GM23248 (cell line): ENCODE results near the gene SAMD1.

Source experiments
- EZH2 ChIP-seq: fragments of 200-600 bp; sonication (generic); IDR thresholded peaks from 2 replicates; pipeline ENCODE4 v1.6.1; 2018; ENCODE audit warnings: antibody characterized with exemption, mild to moderate bottlenecking; ENCODE audit not compliant: insufficient read depth, poor library complexity, severe bottlenecking
- EZH2phosphoT487 ChIP-seq: fragments of 200-600 bp; sonication (generic); IDR thresholded peaks from 2 replicates; pipeline ENCODE4 v1.6.1; 2018; ENCODE audit warnings: antibody characterized with exemption, moderate library complexity, mild to moderate bottlenecking, low read depth; ENCODE audit not compliant: insufficient read depth

- TF ChIP-seq EZH2, result no peak
- TF ChIP-seq EZH2phosphoT487, result no peak
These were observed 28.6 kb upstream of the SAMD1 start for GRCh38 chr19:14119146-14119545.
